GM19043 (cell line): Measurements from ENCODE around the gene ATG7.
"Not testable (repeated sequence)": the region's sequence is repeated elsewhere in the genome, so short reads cannot be mapped to it uniquely, and the experiment has no call there.

Source experiments
- ATAC-seq: cut with Tn5 transposase; IDR thresholded peaks from one replicate; pipeline ENCODE4 v1.9.1; 2021; ENCODE audit warnings: low read depth; ENCODE audit not compliant: unreplicated experiment

Gene ATG7

DNA sequence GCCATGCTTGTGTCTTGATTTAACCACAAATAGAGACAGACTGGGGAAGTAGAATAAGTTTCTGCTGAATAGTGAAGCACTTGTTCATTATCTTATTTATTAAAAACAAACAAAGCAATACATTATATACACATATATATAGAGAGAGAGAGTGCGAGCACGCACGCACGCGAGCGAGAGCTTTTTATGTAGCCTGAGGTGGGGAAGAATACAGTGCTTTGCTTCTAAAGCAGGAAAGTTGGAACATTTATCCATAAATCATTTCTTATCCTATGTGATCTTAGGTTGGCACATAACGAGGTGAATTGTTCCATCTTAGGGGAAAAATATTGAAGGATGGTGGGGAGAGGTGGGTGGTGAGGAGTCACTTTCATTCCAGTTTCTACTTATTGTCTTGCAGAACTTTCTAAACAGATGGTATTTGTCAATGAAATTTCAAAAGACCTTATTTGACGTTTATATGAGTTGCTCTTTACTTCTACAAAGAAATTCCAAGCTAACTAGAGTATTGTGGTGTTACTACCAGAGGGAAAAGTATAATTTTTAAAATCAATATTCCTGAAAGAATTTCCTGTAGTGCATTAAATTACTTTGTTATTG, 110.0 kb downstream of the ATG7 start:
- no peak for ATAC-seq

DNA sequence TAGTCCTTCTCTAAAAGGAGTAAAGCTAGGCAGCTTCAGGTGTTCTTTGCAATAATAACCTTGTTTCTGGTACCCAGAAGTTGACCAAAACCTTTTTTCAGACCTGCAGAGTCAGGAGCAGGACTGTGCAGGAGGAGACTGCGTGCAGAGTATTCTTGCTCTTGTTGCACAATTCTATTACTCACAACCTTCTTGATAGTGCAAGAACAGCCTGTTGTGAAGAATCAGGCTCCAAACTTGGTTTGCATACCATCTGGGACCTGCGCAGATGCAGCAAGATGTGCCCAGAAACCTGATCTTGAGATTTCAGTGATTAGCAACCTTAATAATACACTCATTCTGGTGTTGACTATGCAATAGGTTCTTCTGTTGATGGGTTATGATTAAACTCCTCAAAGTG, 111.9 kb downstream of the ATG7 start:
- ATAC-seq = no peak

DNA sequence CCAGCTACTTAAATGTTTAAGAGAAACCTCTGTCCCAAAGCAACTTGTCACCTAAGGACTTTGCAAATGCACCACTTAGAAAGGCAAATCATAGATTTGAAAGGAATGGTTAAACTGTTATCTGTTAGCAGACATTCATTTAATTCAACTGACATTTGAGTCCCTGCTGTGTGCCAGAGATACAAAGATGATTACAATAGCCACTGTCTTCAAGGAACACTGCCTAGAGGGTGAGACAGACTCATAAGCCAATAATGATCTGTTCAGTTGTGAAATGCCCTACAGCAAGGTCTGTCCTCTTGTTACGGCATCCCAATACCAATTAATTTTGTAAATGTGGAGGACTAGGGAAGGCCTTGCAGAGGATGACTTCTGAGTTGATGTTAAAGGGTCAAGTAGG, 113.1 kb downstream of the ATG7 start:
- no peak for ATAC-seq

DNA sequence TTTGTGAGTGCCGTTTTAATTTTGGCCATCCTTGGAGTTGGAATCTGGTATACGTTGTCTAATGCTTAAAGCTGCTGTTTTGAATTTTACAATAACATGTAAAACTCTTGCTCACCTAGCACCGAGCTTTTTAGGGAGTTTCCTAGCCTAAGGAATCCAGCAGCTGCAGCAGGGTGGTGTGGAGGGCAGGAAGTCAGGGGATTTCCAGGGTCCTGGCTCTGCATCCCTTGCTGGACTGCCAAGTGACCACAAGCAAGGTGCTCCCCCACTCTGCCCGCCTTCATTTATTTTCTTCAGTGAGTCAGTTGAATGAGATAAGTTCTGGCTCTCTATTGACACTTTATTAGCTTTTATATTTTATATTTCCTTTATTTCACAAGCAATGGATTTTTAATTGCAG, 113.7 kb downstream of the ATG7 start:
- no peak for ATAC-seq

DNA sequence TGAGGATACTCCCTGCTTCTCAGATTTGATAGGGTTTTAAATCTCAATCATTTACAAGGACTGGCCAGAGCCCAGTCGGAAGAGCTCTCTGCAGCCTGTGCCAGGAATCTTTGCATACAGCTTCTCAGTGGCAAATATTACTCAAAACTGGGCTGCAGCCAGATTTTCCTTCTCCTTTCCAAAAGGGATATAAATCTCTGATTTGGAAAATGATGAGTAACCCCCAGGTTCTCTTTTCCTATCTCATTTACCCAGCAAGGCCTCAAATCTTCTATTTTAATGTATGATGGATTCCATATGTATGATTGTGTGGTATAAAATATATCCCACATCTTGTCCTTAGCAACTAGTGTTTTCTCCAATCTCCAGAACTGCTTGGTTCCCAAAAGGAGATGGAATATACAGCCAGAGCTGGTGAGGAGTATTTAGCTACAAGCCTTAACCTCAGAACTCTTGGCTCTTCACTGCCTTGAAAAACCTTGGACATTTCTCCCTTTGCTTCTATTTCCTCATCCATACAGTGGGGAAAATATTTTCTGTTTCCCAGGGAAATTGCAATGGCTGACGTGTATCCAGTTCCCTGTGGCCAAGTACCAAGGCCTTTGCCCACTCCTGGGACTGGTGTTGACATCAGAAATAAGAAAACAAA, 114.4 kb downstream of the ATG7 start:
- no peak for ATAC-seq

DNA sequence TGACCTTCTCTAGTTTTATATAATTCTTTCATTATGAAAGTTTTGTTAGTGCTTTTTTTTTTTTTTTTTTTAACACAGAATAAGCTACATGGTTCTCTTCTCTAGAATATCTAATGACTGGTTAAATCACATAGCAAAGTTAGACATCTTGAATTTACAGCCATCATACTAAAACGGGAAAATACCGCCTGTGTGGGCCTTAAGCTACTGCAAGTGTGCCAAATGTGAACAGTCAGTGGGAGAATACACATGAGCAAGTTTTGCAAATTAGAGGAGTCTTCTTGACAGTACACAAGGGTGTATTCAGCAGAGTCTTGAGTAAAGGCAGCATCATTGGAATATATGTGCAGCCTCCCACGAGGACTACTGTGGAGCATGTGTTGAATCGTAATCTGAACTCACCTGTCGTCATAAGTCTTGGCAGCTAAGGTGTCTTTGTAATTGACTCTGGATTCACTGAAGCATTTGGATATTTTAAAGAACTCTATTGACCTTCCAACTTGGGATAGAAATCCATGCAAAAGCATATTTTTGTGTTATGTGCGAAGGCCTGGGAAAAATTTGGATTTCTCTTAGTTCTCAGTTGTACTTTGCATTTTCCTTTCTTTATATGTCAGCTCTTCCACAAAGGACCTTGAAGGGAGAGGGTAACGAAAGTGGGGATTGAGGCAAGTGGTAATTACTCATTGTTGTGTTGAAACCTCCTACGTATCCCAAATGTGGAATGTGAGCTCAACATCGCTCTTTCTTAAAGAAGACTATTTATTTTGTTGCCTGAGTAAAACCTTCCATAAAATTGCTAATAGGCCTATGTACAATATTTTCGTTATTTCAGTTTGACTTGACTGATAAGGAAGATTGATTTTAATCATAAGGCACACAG, 117.4 kb downstream of the ATG7 start:
- ATAC-seq = no peak

DNA sequence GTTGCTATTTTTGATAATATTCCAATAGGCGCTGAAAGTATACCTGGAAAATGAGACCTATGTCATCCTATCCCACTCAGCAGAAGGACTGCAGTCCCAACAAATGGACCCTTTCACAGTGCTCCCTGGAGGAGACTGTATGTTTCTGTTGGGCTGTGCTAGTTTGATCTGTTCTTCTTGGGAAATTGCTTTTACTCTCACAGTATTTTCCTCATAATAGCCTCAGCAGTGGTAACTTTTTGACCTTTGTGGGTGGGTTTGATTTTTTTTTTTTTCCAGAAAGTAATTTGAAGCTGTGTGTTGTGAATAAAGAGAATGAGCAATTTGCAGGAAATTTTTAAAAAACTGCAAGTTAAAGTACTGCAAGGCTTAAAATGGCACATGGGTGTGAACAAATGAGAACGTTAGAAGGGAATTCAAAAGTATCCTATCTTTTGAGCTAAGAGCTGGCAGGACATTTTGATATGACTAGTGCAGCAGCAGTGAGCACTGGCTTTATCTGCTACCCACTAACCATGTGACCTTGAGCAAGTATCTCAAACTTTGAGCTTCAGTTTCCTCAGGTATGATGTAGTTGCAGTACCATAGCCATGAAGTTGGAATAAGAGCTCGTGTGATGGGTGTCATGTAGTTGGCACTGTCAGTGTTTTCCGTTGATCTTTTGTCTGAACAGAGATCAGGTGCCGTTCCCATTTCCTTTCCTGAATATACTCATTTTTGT, 118.4 kb downstream of the ATG7 start:
- no peak for ATAC-seq

DNA sequence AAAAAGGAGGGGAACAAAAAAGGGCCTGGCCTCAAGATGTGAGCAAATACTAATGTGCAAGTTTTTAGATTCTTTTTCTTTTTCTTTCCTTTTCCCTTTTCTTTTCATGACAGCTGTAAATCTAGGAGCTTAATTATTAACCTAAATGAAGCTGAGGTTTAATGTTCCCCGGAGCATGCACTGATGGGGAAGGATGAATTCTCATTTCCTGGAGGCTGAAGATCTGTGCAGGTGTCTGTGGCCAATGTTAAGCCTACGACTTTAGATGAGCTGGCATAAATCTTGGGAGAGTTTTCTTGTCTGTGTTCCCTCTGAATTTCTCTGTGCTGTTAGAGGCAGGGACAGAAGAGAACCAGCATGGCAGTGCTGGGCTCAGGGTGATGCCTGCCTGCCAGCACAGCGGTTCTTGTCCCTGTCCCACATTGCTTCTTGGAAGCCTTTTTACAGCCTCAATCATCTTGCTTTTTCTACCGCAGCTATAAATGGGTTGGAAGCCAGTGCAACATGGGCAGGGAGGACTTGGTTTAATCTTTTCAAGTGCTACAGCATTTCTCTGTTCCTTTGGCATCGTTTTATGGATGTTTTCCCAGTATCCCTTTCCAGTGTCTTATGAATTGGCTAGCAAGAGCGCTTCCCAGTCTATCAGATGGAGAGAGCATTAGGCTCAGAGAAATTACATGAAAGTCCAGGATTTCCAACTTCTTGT, 119.1 kb downstream of the ATG7 start:
- ATAC-seq = no peak

DNA sequence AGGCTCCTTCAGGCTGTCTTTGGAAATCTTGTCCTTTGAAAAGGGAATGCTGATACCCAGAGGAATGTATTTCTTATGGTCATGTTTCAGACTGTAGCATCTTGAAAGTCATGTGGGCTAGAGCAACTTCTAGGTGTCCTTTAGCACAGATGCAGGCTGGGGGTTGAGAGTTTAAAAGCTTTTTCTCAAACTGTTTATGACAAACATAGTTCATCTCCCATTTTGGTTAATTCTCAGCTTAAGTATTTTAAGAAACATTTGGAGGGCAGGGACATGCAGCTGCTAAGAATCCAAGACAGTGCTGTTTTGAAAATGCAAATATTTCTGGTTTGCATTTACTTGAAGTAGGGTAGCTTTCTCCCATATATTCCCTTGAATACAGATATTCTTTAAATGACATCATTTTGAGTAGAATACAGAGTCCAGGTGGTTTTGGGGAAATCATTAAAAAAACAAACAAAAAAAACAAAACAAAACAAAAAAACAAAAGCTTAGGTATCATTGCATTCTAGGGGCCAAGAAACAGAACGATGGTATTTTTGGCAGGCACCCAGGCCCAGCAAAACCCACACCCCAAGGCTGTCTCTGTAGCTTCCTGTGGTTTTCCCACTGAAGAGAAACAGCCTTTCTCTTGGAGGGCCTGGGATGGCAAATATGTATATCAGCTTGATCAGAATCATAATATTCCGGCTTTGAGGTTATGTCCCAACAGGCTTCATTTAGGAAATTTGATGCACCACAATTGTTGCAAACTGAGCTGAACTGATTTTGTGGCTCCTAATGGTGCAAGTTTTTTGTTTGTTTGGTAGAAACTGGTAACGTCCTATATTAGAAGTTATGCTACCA, 120.0 kb downstream of the ATG7 start:
- no peak for ATAC-seq

DNA sequence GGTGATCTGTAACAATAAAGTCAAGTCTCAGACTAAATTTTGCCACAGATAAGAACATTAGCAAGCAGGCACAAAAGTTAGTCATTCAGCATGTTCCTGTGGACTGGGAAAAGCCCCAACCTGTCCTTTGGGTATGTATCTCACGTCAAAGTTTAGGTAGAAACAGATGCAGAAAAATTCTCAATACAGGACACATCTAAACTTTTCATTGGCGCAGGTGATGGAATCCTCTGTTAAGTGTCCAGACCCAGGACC, 120.6 kb downstream of the ATG7 start:
- ATAC-seq = no peak

DNA sequence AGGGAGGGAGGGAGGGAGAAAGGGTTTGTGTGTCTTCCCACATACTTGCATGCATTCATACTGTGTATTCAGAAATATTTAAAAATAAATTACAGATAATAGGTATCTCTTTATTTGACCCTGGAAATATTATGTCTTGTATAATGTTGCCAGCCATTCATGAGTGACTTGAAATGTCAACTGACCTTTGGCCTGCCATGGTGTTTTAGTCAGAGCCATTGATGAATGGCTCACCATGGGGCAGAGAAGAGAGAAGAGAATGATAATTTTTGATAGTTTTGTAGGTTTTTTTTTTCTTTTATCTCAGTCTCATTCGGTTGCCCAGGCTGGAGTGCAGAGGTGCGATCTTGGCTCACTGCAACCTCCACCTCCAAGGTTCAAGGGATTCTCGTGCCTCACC, 121.2 kb downstream of the ATG7 start:
- no peak for ATAC-seq

DNA sequence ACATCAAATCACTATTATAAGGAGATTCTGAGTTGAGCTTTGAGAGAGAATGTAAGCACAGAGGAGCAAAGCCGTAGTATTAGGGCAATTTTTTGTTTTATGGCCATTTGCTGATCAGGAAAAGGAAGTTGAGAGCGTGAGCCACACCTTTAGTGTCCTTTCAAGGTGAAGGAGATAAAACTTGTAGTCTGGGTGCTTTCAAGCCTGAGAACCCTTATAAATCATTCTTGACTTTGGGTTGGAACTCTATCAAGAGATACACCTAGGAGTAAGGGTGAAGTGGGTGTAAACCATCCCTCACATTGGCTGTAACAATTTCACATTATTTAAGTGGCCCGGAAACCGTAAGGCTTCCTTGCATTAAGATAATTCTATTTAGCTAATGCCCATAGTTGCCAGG, 122.2 kb downstream of the ATG7 start:
- no peak for ATAC-seq

DNA sequence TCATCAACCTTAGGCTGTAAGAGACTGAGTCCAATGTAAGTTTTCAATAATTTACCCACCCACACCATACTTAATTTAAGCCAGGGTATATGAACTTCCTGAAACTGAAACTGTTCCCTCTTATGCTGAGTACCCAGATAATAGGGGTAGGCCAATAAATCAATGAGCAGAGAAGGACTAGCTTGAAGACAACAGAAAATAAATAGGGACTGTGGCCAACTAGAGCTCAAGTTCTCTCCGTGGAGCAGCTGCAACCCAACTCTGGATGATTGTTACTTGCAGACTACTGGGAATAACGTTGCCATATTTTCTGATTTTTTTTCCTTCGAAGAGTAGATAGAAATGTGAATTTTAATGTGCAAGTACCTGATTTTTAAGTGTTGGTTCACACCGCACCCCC, 128.0 kb downstream of the ATG7 start:
- ATAC-seq = no peak

DNA sequence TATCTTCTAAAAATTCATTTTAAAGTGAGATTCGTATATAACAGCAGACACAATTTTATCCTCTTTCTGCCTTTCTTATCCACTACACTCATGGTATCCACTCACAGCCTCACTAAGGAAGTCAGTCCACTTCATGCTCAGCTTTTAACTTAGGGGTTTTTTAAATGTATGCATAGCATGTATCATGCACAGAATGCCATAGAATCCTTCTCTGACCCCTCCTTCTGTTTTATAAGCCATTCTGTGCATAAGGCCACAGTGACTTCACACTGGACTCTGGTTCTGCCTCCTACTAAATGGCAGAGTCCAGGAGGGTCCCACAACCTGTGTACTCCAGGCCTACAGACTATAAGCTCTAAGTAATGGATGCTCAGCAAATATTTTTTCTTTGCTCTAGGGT, 129.2 kb downstream of the ATG7 start:
- ATAC-seq = no peak

DNA sequence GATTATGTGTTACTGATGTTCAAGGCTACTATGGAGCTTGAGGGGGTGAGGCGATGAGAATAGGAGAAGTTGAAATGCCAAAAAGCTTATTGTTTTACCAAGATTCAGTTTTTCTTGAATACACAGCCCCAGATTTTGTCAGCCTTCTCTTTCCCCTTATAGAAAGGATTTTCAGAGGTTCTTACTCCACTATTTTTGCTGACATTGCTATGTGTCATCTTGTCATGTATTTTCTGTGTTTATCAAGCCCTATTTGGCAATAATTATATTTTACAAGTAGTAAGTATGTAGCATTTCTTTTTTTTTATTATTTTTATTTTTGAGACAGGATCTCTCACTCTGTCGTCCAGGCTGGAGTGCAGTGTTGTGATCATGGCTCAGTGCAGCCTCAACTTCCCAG, 133.1 kb downstream of the ATG7 start:
- no peak for ATAC-seq

DNA sequence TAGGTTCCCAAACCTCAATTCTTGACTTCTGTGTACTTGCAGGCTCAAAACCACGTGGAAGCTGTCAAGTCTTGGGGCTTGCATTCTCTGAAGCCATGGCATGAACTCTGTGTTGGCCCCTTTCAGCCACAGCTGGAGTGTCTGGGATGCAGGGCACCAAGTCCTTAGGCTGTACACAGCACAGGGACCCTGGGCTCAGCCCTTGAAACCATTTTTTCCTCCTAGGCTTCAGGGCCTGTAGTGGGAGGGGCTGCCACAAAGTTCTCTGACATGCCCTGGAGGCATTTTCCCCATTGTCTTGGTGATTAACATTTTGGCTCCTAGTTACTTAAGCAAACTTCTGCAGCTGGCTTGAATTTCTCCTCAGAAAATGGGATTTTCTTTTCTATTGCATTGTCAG, 135.4 kb downstream of the ATG7 start:
- no peak for ATAC-seq

DNA sequence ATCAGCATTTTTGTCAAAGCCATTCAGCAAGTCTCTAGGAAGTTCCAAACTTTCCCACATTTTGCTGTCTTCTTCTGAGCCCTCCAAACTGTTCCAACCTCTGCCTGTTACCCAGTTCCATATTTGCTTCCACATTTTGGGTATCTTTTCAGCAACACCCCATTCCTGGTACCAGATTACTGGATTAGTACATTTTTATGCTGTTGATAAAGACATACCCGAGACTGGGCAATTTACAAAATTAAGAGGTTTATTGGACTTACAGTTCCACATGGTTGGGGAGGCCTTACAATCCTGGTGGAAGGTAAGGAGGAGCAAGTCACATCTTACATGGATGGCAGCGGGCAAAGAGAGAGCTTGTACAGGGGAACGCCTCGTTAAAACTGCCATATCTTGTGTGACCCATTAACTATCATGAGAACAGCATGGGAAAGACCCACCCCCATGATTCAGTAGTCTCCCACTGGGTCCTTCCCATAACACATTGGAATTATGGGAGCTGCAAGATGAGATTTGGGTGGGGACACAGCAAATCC, 136.2 kb downstream of the ATG7 start:
- not testable (repeated sequence) for ATAC-seq

DNA sequence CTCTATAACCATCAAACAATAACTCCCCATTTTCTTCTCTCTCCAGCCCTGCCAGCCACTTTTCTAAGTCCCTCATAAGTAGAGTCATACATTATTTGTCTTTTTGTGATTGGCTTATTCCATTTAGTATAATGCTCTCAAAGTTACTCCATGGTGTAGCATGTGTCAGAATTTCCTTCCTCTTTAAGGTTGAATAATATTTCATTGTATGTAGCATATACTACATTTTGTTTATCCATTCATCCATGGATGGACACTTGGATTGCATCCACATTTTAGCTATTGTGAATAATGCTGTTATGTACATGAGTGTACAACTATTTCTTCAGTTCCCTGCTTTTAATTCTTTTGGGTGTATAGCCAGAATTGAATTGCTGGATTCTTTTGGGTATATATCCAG, 138.4 kb downstream of the ATG7 start:
- ATAC-seq = no peak

DNA sequence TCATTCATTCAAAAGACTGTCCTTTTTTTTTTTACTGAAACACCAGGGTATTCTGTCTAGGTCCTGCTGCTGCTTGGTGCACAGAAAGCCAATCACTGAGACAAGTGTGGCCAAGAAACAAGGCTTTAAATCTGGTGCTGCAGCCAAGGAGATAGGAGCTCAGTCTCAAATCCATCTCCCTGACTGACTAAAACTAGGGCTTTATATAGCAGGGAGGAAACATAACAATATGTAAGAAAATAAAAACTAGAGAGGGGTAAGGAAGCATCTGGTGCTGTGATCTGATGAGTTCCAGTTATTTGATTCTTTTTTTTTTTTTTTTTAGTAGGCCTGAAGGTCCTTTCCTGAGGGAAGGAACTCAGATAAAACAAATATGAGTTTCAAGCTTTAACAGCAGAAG, 139.8 kb downstream of the ATG7 start:
- no peak for ATAC-seq

DNA sequence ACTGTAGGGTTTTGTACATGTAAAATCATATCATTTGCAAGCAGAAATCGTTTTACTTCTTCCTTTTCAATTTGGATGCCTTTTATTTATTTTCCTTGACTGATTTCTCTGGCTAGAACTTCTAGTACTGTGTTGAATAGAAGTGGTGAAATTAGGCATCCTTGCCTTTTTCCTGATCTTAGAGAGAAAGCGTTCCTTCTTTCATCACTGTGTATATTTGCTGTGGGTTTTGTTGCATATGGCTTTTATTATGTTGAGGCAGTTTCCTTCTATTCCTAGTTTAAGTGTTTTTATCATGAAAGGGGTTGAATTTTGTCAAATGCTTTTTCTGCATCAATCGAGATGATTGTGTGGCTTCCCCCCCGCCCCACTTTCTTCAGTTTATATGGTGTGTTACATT, 140.9 kb downstream of the ATG7 start:
- ATAC-seq = no peak
